Choroid plexus epithelial cell (primary cell): ENCODE results near the gene RGS16.

Source experiments
- DNase-seq: peaks from one replicate; pipeline ENCODE4 v3.0.0-alpha.2; 2010; ENCODE audit warnings: low read depth
- H3K4me3 ChIP-seq: 2 replicates; pipeline ENCODE4 v1.5.1; 2011; ENCODE audit warnings: low read depth, mild to moderate bottlenecking, control low read depth, low read length, moderate library complexity
- CTCF ChIP-seq: conservative IDR thresholded peaks from 2 replicates; pipeline ENCODE4 v1.5.1; 2011; ENCODE audit warnings: low read depth, mild to moderate bottlenecking, control low read depth, inconsistent platforms, low read length, moderate library complexity

Gene RGS16

GRCh38 chr1:182595641-182596240, 8.4 kb downstream of the RGS16 start:
- DNase-seq = peak; percentile 86
- no peak overlapping the region for H3K4me3 ChIP-seq
- TF ChIP-seq CTCF = peak; percentile 97

GRCh38 chr1:182589931-182590330, 14.3 kb downstream of the RGS16 start:
- no peak for DNase-seq
- TF ChIP-seq CTCF = no peak
- H3K4me3 ChIP-seq = no peak overlapping the region

GRCh38 chr1:182589520-182589919, 14.7 kb downstream of the RGS16 start:
- H3K4me3 ChIP-seq = no peak overlapping the region
- DNase-seq = no peak
- TF ChIP-seq CTCF = no peak

- peak within 1 kb of the TSS; percentile 73 for H3K4me3 ChIP-seq
- no peak for TF ChIP-seq CTCF
- DNase-seq = peak; percentile 77
Observed at GRCh38 chr1:182588500-182589396, 15.4 kb downstream of the RGS16 start, which contains the start of gene RNASEL. TSS of gene RNASEL (minus strand) at chr1:182589256. CDS start at chr1:182586806, 2,450 bp downstream.

- TF ChIP-seq CTCF = no peak
- no peak for DNase-seq
- H3K4me3 ChIP-seq = peak overlapping the region; percentile 73
Observed at GRCh38 chr1:182587666-182588499, 16.3 kb downstream of the RGS16 start.

- no peak for DNase-seq
- no peak overlapping the region for H3K4me3 ChIP-seq
- TF ChIP-seq CTCF = no peak
Observed at GRCh38 chr1:182587093-182587492, 17.1 kb downstream of the RGS16 start.
